ENCODE results near the gene ZNF460.

- TF ChIP-seq POLR2A (IDR thresholded peaks at IDR 0.05) (no peak), CTCF (IDR thresholded peaks at IDR 0.05) (no peak)
Measured at GRCh38 chr19:57321116-57321515, 40.8 kb downstream of the ZNF460 start.

All from heart left ventricle (tissue), 13 donors.